GM23338 (cell line): ENCODE results near the gene SRSF5. TPM values are rescaled to one million over a fixed set of nuclear protein-coding genes. Genes with fewer than 3 reads are reported as not detected.
"Not testable (repeated sequence)": the region's sequence is repeated elsewhere in the genome, so short reads cannot be mapped to it uniquely, and the experiment has no call there.

Experiments used
- ATAC-seq: fragments of 200-7000 bp; cut with Tn5 transposase; 3 replicates; pipeline ENCODE4 v1.9.1; 2020
- DNase-seq: peaks from one replicate; pipeline ENCODE4 v3.0.0-alpha.2; 2015; ENCODE audit warnings: low spot score
- H2AFZ ChIP-seq: fragments of 200-600 bp; sonication (generic); 2 replicates; pipeline ENCODE4 v1.8.0; 2016; ENCODE audit warnings: antibody characterized with exemption, mild to moderate bottlenecking, moderate library complexity
- H3F3A ChIP-seq: fragments of 200-600 bp; sonication (generic); replicated peaks from 2 replicates; pipeline ENCODE4 v1.8.0; 2017; ENCODE audit warnings: antibody characterized with exemption, mixed run types, low read depth
- H3K27ac ChIP-seq: fragments of 200-600 bp; sonication (generic); 2 replicates; pipeline ENCODE4 v1.6.1; 2016; ENCODE audit warnings: low read depth
- H3K27me3 ChIP-seq: fragments of 200-600 bp; sonication (generic); 2 replicates; pipeline ENCODE4 v1.8.0; 2016; ENCODE audit warnings: mild to moderate bottlenecking, mixed run types, moderate library complexity; ENCODE audit not compliant: insufficient read depth
- H3K36me3 ChIP-seq: fragments of 200-600 bp; sonication (generic); 2 replicates; pipeline ENCODE4 v1.8.0; 2016; ENCODE audit warnings: mild to moderate bottlenecking; ENCODE audit not compliant: insufficient read depth
- H3K4me1 ChIP-seq: fragments of 200-600 bp; sonication (generic); 2 replicates; pipeline ENCODE4 v1.8.0; 2016; ENCODE audit warnings: mild to moderate bottlenecking, moderate library complexity; ENCODE audit not compliant: insufficient read depth
- H3K4me2 ChIP-seq: fragments of 200-600 bp; sonication (generic); 2 replicates; pipeline ENCODE4 v1.7.1; 2017; ENCODE audit warnings: mixed run types
- H3K4me3 ChIP-seq: fragments of 200-600 bp; sonication (generic); 2 replicates; pipeline ENCODE4 v1.6.1; 2016; ENCODE audit warnings: mixed run types
- H3K79me2 ChIP-seq: fragments of 200-600 bp; sonication (generic); replicated peaks from 2 replicates; pipeline ENCODE4 v1.8.0; 2017; ENCODE audit warnings: mild to moderate bottlenecking; ENCODE audit not compliant: insufficient read depth
- H3K9me2 ChIP-seq: fragments of 200-600 bp; sonication (generic); 2 replicates; pipeline ENCODE4 v1.8.0; 2017; ENCODE audit not compliant: insufficient read depth
- H4K20me1 ChIP-seq: fragments of 200-600 bp; sonication (generic); replicated peaks from 2 replicates; pipeline ENCODE4 v1.8.0; 2017; ENCODE audit warnings: mild to moderate bottlenecking; ENCODE audit not compliant: insufficient read depth
- H3K27ac Mint-ChIP-seq: 2 replicates; pipeline ENCODE4 v1.8.0; 2020; ENCODE audit warnings: inconsistent platforms, mild to moderate bottlenecking, moderate library complexity, mixed read lengths
- H3K27me3 Mint-ChIP-seq: 3 replicates; pipeline ENCODE4 v1.8.0; 2022; ENCODE audit warnings: low read depth, mild to moderate bottlenecking, moderate library complexity, mixed read lengths, inconsistent platforms; ENCODE audit not compliant: insufficient read depth, poor library complexity
- H3K36me3 Mint-ChIP-seq: 3 replicates; pipeline ENCODE4 v1.8.0; 2021; ENCODE audit warnings: low read depth, mild to moderate bottlenecking, inconsistent platforms, moderate library complexity, mixed read lengths
- H3K4me1 Mint-ChIP-seq: 3 replicates; pipeline ENCODE4 v1.8.0; 2020; ENCODE audit warnings: mild to moderate bottlenecking, inconsistent platforms, mixed read lengths
- H3K4me3 Mint-ChIP-seq: 3 replicates; pipeline ENCODE4 v1.8.0; 2021; ENCODE audit warnings: moderate library complexity, mild to moderate bottlenecking, inconsistent platforms, mixed read lengths
- H3K9me3 Mint-ChIP-seq: 3 replicates; pipeline ENCODE4 v1.8.0; 2020; ENCODE audit warnings: moderate library complexity, mild to moderate bottlenecking, inconsistent platforms, mixed read lengths
- CTCF ChIP-seq, 2 experiments: fragments of 200-600 bp in 1 of 2; sonication (generic) in 1 of 2; conservative IDR thresholded peaks; 2 replicates each; pipeline versions ENCODE4 v1.5.1 to v1.6.1; 2016 to 2017; ENCODE audit warnings: antibody characterized with exemption in 2 of 2, low read depth in 2 of 2, mild to moderate bottlenecking in 2 of 2, moderate library complexity in 1 of 2
- EZH2phosphoT487 ChIP-seq: fragments of 200-600 bp; sonication (generic); IDR thresholded peaks from one replicate; pipeline ENCODE4 v1.8.1; 2018; ENCODE audit warnings: antibody characterized with exemption; ENCODE audit not compliant: unreplicated experiment
- JUNB ChIP-seq: IDR thresholded peaks from one replicate; pipeline ENCODE4 v1.6.1; 2016; ENCODE audit warnings: antibody characterized with exemption; ENCODE audit not compliant: unreplicated experiment
- NANOG ChIP-seq: IDR thresholded peaks from 2 replicates; pipeline ENCODE4 v1.6.1; 2016; ENCODE audit warnings: antibody characterized with exemption, borderline replicate concordance
- POLR2AphosphoS5 ChIP-seq: IDR thresholded peaks from 2 replicates; pipeline ENCODE4 v1.6.1; 2016; ENCODE audit warnings: antibody characterized with exemption, low read depth
- REST ChIP-seq: IDR thresholded peaks from one replicate; pipeline ENCODE4 v1.6.1; 2018; ENCODE audit warnings: antibody characterized with exemption; ENCODE audit not compliant: unreplicated experiment
- ZNF114 ChIP-seq: fragments of 250-450 bp; sonication (Bioruptor Pico); IDR thresholded peaks from 2 replicates; pipeline ENCODE4 v1.5.0; 2020; ENCODE audit warnings: mild to moderate bottlenecking, moderate library complexity
- ZNF331 ChIP-seq: fragments of 250-450 bp; sonication (Bioruptor Pico); IDR thresholded peaks from 2 replicates; pipeline ENCODE4 v1.5.0; 2020; ENCODE audit warnings: low read depth, mild to moderate bottlenecking, moderate library complexity
- polyA plus RNA-seq: library from polyadenylated mRNA; unstranded; fragments of >200 nt; fragmentation: Nextera tagmentation; extraction: Ambion mirVana; gene quantifications from 2 replicates; pipeline ENCODE4 v1.2.1, GENCODE V29; 2016
- total RNA-seq: library from RNA; depleted of rRNA; stranded (reverse); fragments of >200 nt; shearing (Covaris generic); gene quantifications from 2 replicates; pipeline ENCODE4 v1.2.3, GENCODE V29; 2014
- TF ChIP-seq, protein P1 (sequence below): fragments of 250-450 bp; sonication (Bioruptor Pico); IDR thresholded peaks from 2 replicates; pipeline ENCODE4 v1.5.0; 2020; ENCODE audit warnings: mild to moderate bottlenecking, moderate library complexity

Gene SRSF5
- total and polyA plus RNA-seq, 2 experiments from 2014 or later: 172 to 389 TPM

DNA sequence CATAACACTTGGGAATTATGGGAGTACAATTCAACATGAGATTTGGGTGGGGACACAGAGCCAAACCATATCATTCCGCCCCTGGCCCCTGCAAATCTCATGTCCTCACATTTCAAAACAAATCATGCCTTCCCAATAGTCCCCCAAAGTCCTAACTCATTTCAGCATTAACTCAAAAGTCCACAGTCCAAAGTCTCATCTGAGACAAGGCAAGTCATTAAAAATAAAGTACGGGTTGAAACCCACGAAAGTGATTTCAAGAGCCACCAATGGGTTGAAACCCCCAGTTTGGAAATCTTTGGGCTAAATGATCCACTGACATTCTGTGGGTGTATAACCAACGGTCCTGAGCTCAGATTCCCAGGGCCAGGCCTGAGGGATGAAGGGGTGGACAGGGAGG lies 30.5 kb upstream of the SRSF5 start:
- peaks cover 11% of the 10 kb centered on the region; the same call in 2 of the 3 replicates for H3K9me3 Mint-ChIP-seq
- not testable (repeated sequence) for H3K27me3 ChIP-seq, H3K9me2 ChIP-seq, H3K4me3 Mint-ChIP-seq, H3K36me3 Mint-ChIP-seq, ATAC-seq, H4K20me1 ChIP-seq, DNase-seq, H3K27ac ChIP-seq, H3K4me3 ChIP-seq, H2AFZ ChIP-seq, H3K36me3 ChIP-seq, H3K27ac Mint-ChIP-seq, H3K27me3 Mint-ChIP-seq, H3K4me2 ChIP-seq, H3K79me2 ChIP-seq, H3K4me1 ChIP-seq, H3F3A ChIP-seq
- peaks cover 12% of the 10 kb centered on the region for H3K4me1 Mint-ChIP-seq

DNA sequence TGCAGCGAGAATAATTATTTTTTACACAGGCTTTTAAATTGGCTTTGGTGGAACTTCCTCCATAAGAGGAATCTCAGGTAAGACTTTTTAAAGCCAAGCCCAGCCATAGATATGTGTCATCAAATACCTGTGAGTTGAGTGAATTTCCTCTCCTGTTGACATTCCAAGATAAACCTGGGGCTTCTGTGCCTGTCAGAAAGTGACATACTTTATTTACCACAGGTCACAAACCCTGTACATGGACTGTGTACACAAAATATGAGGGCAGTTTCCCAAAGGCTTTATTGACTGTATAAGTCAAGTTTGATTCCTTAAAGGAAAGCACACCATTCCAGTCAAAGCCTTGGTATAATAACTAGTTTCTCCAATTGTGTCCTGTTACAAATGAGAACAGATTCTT lies 25.9 kb upstream of the SRSF5 start:
- Histone ChIP-seq H3K27ac (no peak overlapping the region), H3K27me3 (no peaks in the 10 kb centered on the region), H3K36me3 (peaks cover 26% of the 10 kb centered on the region), H3K79me2 (no peaks in the 10 kb centered on the region), H3K4me3 (no peak overlapping the region), H3K9me2 (no peaks in the 10 kb centered on the region), H3K4me2 (no peak overlapping the region), H2AFZ (no peak overlapping the region), H3K4me1 (no peaks in the 10 kb centered on the region), H3F3A (no peaks in the 10 kb centered on the region), H4K20me1 (no peaks in the 10 kb centered on the region)
- ATAC-seq (no peak), DNase-seq (no peak)
- Mint-ChIP-seq H3K27ac (no peak overlapping the region), H3K9me3 (peaks cover 48% of the 10 kb centered on the region), H3K27me3 (peaks cover 6% of the 10 kb centered on the region), H3K4me3 (no peak overlapping the region), H3K36me3 (peaks cover 27% of the 10 kb centered on the region), H3K4me1 (peaks cover 12% of the 10 kb centered on the region)
- TF ChIP-seq ZNF114 (CRISPR knock-in tag) (no peak), JUNB (no peak), NANOG (no peak), REST (no peak), ZNF331 (no peak), CTCF (conservative IDR thresholded peaks at IDR 0.05; ENCODE audit: low read depth in 2 of 2) (no peak), POLR2AphosphoS5 (no peak), EZH2phosphoT487 (no peak)
- TF ChIP-seq, protein P1, sequence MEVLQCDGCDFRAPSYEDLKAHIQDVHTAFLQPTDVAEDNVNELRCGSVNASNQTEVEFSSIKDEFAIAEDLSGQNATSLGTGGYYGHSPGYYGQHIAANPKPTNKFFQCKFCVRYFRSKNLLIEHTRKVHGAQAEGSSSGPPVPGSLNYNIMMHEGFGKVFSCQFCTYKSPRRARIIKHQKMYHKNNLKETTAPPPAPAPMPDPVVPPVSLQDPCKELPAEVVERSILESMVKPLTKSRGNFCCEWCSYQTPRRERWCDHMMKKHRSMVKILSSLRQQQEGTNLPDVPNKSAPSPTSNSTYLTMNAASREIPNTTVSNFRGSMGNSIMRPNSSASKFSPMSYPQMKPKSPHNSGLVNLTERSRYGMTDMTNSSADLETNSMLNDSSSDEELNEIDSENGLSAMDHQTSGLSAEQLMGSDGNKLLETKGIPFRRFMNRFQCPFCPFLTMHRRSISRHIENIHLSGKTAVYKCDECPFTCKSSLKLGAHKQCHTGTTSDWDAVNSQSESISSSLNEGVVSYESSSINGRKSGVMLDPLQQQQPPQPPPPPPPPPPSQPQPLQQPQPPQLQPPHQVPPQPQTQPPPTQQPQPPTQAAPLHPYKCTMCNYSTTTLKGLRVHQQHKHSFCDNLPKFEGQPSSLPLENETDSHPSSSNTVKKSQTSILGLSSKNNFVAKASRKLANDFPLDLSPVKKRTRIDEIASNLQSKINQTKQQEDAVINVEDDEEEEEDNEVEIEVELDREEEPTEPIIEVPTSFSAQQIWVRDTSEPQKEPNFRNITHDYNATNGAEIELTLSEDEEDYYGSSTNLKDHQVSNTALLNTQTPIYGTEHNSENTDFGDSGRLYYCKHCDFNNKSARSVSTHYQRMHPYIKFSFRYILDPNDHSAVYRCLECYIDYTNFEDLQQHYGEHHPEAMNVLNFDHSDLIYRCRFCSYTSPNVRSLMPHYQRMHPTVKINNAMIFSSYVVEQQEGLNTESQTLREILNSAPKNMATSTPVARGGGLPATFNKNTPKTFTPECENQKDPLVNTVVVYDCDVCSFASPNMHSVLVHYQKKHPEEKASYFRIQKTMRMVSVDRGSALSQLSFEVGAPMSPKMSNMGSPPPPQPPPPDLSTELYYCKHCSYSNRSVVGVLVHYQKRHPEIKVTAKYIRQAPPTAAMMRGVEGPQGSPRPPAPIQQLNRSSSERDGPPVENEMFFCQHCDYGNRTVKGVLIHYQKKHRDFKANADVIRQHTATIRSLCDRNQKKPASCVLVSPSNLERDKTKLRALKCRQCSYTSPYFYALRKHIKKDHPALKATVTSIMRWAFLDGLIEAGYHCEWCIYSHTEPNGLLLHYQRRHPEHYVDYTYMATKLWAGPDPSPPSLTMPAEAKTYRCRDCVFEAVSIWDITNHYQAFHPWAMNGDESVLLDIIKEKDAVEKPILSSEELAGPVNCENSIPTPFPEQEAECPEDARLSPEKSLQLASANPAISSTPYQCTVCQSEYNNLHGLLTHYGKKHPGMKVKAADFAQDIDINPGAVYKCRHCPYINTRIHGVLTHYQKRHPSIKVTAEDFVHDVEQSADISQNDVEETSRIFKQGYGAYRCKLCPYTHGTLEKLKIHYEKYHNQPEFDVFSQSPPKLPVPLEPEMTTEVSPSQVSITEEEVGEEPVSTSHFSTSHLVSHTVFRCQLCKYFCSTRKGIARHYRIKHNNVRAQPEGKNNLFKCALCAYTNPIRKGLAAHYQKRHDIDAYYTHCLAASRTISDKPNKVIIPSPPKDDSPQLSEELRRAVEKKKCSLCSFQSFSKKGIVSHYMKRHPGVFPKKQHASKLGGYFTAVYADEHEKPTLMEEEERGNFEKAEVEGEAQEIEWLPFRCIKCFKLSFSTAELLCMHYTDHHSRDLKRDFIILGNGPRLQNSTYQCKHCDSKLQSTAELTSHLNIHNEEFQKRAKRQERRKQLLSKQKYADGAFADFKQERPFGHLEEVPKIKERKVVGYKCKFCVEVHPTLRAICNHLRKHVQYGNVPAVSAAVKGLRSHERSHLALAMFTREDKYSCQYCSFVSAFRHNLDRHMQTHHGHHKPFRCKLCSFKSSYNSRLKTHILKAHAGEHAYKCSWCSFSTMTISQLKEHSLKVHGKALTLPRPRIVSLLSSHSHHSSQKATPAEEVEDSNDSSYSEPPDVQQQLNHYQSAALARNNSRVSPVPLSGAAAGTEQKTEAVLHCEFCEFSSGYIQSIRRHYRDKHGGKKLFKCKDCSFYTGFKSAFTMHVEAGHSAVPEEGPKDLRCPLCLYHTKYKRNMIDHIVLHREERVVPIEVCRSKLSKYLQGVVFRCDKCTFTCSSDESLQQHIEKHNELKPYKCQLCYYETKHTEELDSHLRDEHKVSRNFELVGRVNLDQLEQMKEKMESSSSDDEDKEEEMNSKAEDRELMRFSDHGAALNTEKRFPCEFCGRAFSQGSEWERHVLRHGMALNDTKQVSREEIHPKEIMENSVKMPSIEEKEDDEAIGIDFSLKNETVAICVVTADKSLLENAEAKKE: no peak
